Fibroblast of lung (primary cell): Measurements from ENCODE around the gene HIPK4.

Experiments
- CTCF ChIP-seq, 2 donors: IDR thresholded peaks in 1 of 2; conservative IDR thresholded peaks in 1 of 2; 1 replicate in 1 of 2; 2 replicates in 1 of 2; pipeline ENCODE4 v1.5.1; 2011 to 2012; ENCODE audit warnings: low read length in 2 of 2, control low read depth in 1 of 2, inconsistent platforms in 1 of 2, low read depth in 1 of 2, mild to moderate bottlenecking in 1 of 2
- EZH2 ChIP-seq: IDR thresholded peaks from 2 replicates; pipeline ENCODE4 v1.5.1; 2012; ENCODE audit warnings: low read length, control low read depth, mild to moderate bottlenecking; ENCODE audit errors: missing control alignments

- TF ChIP-seq CTCF (conservative IDR thresholded peaks at IDR 0.05 in 1 of 2, IDR thresholded peaks at IDR 0.05 in 1 of 2; ENCODE audit: low read depth in 1 of 2, low read length in 2 of 2) (no peak), EZH2 (no peak)
These were observed 21.3 kb upstream of the HIPK4 start for GRCh38 chr19:40411125-40411842.
